Nucleus accumbens (tissue), 56 donors: ENCODE measurements around the gene SPP2.

Experiments used
- DNase-seq, 56 donors: peaks; one replicate each; lab custom pipeline; 2025; lab: John Stamatoyannopoulos, UW

SPP2 gene

GRCh38 chr2:234033885-234034284, 16.6 kb upstream of the SPP2 start:
- DNase-seq = no peak

DNA sequence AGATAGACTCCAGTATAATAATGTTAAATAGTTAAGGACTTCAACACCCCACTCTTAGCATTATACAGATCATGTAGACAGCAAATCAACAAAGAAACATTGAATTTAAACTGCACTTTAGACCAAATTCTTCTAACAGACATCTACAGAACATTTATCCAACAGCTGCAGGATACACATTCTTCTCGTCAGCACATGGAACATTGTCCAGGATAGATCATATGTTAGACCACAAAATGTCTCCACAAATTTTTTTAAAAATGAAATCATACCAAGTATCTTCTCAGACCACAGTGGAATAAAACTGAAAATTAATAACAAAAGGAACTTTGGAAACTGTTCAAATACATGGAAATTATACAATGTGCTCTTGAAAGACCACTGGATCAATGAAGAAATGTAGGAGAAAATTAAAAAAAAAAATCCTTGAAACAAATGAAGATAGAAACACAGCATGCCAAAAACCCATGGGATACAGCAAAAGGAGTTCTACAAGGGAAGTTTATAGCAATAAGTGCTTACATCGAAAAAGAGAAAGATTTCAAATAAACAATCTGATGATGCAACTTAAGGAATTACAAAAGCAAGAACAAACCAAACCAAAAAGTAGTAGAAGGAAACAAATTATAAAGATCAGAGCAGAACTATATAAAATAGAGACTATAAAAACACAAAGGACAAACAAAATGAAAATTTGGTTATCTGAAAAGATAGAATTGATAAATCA, 12.3 kb upstream of the SPP2 start:
- no peak for DNase-seq

GRCh38 chr2:234044157-234044556, 6.3 kb upstream of the SPP2 start:
- DNase-seq = no peak

DNA sequence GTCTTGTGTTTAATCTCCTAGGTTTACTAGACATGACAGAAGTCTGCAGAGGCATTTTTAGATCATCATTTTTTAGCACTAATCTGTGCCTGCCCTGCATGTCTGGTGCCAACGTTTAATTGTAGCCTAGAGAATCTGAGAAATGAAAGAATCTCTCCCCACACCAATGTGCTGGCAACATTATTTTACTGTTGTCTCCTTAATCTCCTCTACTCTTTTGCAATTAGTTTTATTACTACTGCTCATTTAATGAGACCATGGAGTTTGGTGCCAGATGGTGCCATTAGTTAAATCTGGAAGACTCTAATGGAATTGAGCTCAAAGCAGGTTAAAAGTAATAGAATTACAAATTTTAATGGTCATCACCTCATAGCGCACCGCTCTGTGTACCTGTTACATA, 4.0 kb upstream of the SPP2 start:
- no peak for DNase-seq

DNA sequence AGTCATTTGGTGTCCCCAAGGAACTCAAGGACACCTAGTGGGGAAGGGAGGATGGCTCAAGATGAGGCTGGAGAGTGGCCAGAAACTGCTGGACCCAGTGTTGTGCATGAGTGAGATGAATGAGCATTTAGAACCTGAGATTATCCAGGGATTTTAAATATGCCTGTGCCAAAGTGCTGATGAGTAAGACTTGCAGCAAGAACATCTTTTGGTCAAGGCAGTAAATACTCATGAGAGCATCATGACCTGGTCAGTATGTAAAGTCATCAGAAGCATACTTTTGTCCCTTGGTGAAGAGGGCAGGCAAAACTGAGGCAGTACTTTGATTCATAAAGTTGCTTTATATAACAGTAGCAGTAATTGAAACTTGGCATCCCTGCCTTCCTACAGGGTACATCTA, 3.1 kb upstream of the SPP2 start:
- no peak for DNase-seq

GRCh38 chr2:234048049-234048448, 2.5 kb upstream of the SPP2 start:
- no peak for DNase-seq

GRCh38 chr2:234051374-234052070, 1.0 kb downstream of the SPP2 start:
- no peak for DNase-seq

DNA sequence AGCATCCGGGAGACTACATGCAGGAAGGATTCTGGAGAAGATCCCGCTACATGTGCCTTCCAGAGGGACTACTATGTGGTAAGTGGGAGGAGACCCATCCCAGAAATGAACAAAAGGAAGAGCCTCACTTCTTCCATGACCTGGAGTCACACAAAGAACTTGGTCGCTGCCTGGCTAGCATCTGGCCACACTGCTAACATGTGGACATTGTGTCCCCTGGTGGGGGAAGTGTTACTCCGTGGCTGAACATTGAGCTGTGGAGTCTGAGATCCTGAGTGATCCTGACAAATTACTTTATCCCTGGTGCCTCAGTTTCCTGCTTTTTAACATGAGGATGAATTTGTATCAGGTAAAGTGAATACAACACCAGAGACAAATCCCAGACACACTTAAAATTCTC, 8.4 kb downstream of the SPP2 start:
- DNase-seq = no peak

DNA sequence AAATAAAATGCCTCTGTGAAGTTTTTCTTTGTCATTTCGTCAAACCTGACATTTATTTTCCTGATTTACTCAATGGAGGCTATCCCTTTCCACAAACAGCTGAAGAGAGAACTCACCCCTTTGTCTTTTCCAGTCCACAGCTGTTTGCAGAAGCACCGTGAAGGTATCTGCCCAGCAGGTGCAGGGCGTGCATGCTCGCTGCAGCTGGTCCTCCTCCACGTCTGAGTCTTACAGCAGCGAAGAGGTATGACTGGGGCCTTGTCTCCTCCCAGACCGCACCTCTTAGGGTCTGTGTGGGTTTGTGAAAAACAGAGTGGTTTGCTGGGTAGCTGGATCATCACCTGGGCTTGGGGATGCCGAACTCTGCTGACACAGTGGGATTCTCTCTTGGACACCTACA, 9.7 kb downstream of the SPP2 start:
- no peak for DNase-seq

GRCh38 chr2:234061624-234062257, 11.2 kb downstream of the SPP2 start:
- no peak for DNase-seq

- no peak for DNase-seq
Observed at GRCh38 chr2:234066587-234066986, 16.1 kb downstream of the SPP2 start.

DNA sequence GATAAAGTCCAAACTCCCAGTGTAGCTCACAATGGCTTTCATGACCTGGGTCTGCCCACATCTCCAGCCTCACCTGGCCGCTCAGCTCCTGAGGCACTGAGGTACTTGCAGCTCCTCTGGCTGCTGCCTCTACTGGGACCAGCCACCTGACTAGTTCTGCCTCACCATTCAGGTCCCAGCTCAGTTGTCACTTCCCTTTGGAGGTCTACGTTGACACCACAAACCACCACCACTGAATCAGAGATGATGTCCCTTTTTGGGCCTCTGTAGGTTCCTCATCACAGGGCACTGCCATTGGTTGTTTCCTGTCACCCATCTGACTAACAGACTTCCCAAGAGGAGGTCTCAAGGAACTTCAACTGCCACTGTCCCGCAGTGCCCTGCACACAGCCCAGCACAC, 21.2 kb downstream of the SPP2 start:
- DNase-seq = no peak

DNA sequence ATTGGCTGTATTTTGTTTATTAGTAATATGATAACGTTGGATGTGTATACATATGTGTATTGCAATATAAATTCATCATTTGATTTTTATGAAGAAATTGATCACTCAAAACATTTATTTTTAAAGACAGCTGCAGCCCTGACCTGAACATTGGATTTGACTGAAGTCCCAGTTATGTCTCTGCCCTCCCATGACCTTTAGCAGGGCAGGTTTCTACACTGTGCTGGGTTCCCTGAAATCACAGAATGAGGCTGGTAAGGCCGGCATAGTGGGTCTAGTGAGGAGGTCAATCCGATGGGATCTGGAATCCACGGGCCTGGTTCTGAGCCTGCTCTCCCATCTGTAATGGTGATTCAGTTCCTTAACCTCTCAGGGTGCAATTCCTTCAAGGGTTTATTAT, 22.0 kb downstream of the SPP2 start:
- DNase-seq = no peak

GRCh38 chr2:234074751-234075517, 24.4 kb downstream of the SPP2 start:
- DNase-seq = no peak

GRCh38 chr2:234075518-234075915, 25.0 kb downstream of the SPP2 start:
- no peak for DNase-seq

GRCh38 chr2:234075947-234076346, 25.4 kb downstream of the SPP2 start:
- DNase-seq = no peak

GRCh38 chr2:234076451-234076850, 25.9 kb downstream of the SPP2 start:
- no peak for DNase-seq

DNA sequence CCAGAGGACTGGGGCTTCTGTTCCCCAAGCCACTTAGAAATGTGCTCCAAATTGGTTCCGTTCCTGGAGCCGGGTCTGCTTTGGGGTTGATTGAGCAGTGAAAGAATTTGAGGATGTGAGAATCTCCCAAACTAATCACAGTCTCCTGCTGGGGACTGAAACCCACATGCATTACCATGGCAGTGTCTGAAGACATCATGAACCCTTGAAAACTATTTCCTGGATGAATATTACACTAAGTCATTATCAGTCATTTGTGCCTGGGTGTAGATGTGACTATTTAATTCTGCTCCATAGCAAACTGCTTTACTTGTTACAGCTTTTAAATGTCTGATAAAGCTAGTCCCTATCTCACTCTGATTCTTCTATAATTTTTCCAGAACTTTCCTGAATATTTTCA, 27.6 kb downstream of the SPP2 start:
- DNase-seq = no peak

DNA sequence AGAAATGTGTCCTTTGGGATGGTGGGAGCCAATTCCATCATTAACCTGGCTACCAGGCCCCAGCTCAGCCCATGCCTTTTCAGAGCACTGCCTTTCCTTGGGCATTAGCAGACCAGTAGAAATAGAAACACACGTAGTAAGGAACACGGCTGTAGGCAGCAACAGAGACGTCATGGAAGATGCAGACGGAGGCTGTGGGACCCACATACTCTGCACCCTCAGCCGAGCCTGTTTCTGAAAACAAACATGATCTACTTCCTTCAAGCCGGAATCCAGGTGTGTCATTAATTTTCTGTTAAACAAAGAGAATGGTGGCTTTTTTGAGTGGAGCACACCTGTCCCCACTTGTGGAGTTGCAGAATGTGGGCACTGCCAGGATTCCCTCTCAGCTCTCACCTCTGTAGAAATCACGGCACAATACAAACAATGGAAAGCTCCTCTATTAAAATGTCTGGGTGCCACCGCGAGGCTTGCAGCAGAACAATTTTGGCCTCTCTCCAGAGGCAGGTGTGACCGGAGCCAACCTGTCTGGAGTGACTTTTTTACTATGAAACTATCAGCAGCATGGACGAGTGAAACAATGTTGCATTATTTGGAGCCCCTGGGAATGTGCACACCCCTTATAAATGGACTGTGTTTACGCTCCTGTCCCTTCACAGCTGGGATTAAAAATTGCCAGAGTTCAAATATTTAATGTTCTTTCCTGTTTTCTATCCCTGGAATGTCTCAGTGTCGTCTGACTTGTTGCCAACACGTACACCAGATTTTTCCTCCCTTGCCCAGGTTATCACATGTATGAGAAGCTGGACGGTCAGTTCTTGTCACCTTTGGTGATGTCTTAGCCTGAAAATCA, 31.7 kb downstream of the SPP2 start:
- DNase-seq = no peak
